HG03196 (cell line): ENCODE measurements around the gene CFAP119.

Experiments
- ATAC-seq: cut with Tn5 transposase; IDR thresholded peaks from one replicate; pipeline ENCODE4 v1.9.1; 2021; ENCODE audit not compliant: unreplicated experiment

CFAP119 gene

GRCh38 chr16:30782486-30783279 is 20.8 kb upstream of the CFAP119 start:
- ATAC-seq, result no peak

GRCh38 chr16:30780549-30780948 is 18.7 kb upstream of the CFAP119 start:
- ATAC-seq, result no peak

- no peak for ATAC-seq
Observed at GRCh38 chr16:30780021-30780420, 18.2 kb upstream of the CFAP119 start.

GRCh38 chr16:30779596-30779995 is 17.7 kb upstream of the CFAP119 start:
- no peak for ATAC-seq

- no peak for ATAC-seq
Observed at GRCh38 chr16:30778549-30779244, 16.8 kb upstream of the CFAP119 start.

- no peak for ATAC-seq
Observed at GRCh38 chr16:30777591-30778297, 15.9 kb upstream of the CFAP119 start.

GRCh38 chr16:30775392-30776188 is 13.7 kb upstream of the CFAP119 start:
- peak; percentile 47 for ATAC-seq

- ATAC-seq, result no peak
Observed at GRCh38 chr16:30775131-30775391, 13.2 kb upstream of the CFAP119 start.

- ATAC-seq, result no peak
Observed at GRCh38 chr16:30774367-30775130, 12.7 kb upstream of the CFAP119 start.

GRCh38 chr16:30773826-30774225 is 12.0 kb upstream of the CFAP119 start:
- no peak for ATAC-seq

GRCh38 chr16:30771726-30772125 is 9.9 kb upstream of the CFAP119 start:
- ATAC-seq, result no peak

- ATAC-seq, result no peak
Observed at GRCh38 chr16:30769379-30770089, 7.7 kb upstream of the CFAP119 start.

- ATAC-seq, result no peak
Observed at GRCh38 chr16:30768583-30769181, 6.8 kb upstream of the CFAP119 start.

- no peak for ATAC-seq
Observed at GRCh38 chr16:30767767-30768465, 6.1 kb upstream of the CFAP119 start.

GRCh38 chr16:30766933-30767284 is 5.0 kb upstream of the CFAP119 start:
- no peak for ATAC-seq

- ATAC-seq, result no peak
Observed at GRCh38 chr16:30766206-30766932, 4.5 kb upstream of the CFAP119 start.

GRCh38 chr16:30764816-30765465 is 3.1 kb upstream of the CFAP119 start:
- ATAC-seq, result no peak

GRCh38 chr16:30764086-30764485 is 2.2 kb upstream of the CFAP119 start:
- no peak for ATAC-seq
